Kidney tubule cell (primary cell): ENCODE results near the gene EYS.
A peak's percentile ranks its signal among the peaks of the same experiment; 100 is the strongest.

Experiments used
- DNase-seq: peaks from one replicate; pipeline ENCODE4 v3.0.0-alpha.2; 2018; ENCODE audit warnings: low spot score

The EYS gene

GRCh38 chr6:64721865-64722264, 985.2 kb downstream of the EYS start:
- no peak for DNase-seq

GRCh38 chr6:64717281-64717680, 989.7 kb downstream of the EYS start:
- no peak for DNase-seq

DNA sequence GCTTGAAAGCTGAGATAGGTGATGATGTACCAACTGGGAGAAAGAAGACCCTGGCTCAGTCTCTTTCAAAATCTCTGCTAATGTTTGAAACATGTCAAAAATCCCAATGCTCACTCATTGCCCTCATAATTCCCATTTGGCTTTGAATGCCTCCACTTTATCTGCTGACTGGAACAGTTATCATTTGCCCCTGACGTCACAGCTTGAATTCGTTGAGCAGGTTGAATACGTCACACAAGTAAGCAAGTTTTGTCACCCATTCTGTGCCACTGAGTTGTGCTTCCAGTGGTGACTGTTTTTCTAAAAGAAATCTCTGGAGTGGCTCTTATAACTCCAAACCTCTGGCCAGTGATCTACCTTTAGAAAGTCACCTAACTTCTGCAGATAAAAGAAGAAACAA, 991.4 kb downstream of the EYS start:
- DNase-seq = no peak

DNA sequence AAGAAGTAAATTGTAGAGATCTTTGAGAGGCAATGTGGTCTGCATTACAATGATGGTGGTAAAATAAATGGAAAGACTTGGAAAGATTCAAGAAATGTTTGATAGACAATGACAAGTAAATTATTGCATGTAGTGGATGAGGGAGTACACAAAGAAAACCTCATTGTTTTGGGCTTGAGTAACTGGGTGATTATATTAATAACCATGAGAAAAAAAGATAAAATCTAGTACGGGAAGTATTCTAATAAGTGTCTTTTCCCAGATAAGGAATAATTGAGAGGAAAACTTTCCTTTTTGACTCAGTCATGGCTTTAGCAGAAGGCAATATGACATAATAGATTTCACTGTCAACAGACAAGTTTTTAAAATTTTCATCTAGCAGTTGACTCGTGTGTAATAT, 993.0 kb downstream of the EYS start:
- no peak for DNase-seq

- DNase-seq = no peak
Observed at GRCh38 chr6:64713175-64713574, 993.9 kb downstream of the EYS start.

DNA sequence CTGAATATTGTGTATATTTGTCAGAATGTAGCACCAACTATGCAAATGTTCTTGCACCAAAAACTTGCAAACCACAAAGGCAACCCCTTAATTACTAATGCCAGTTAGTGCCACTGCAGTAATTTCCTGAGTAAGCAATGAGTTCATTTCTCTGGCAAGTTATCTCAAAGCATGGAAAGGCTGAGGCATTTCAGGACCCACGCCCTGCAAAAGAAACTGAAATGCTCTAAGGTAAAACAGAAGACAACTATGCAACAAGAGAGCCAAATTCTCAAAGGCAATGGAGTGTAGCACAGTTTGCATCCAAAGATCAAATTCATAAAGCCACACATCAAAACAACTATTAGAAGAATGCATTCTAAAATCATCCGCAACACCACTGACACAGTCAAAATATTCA, 994.4 kb downstream of the EYS start:
- DNase-seq = peak; percentile 1

DNA sequence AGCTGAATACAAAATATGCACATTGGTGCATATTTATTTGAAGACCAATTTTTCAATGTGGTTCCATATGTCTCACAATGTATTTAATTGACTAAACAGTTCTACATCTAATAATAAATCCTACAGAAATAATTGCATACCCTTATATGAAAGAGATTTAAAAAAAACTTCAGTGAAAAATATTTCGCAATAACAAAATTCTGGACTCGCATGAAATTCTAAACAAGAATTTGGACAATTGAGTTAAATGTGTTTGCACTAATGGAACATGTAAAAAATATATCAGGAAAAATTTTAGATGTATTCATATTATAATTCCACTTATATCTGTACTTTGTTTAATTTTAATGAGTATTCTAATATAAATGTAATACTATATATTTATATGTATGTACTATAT, 1003.1 kb downstream of the EYS start:
- no peak for DNase-seq

DNA sequence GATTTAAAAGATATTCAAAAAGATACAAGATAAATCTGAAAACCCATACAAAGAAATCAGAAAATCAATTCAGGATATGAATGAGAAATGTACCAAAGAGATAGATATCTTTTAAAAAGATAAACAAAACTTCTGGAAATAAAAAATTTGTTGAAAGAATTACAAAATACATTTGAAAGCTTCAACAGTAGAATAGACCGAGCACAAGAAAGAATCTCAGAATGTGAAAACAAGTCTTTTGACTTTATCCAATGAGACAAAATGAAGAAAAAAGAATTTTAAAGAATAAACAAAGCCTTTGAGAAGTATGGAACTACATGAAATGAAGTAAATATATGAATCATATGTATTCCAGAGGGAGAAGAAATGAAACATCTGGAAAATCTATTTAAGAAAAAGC, 1011.0 kb downstream of the EYS start:
- DNase-seq = no peak

GRCh38 chr6:64694356-64694755, 1012.7 kb downstream of the EYS start:
- DNase-seq = peak; percentile 61

GRCh38 chr6:64691064-64691463, 1016.0 kb downstream of the EYS start:
- DNase-seq = peak; percentile 39

- no peak for DNase-seq
Observed at GRCh38 chr6:64685401-64685800, 1021.6 kb downstream of the EYS start.

DNA sequence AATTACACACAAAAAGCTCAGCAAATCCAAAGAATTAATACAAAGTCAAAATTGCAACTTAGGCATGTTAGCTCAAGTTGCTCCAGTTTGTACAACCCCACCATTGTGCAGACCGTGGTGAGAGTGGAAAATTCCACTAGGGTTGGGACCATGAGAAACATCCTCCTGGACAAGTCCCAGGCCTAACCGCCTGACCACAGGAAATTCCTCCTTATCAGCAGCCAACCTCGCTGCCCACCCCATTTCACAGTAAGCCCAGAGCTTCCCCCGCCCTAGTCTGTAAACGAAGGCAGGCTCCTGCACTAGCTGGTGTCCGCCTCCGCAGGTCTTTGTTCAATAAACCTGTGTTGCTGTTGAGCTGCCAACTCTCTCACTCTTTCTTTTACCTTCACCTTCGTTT, 1023.3 kb downstream of the EYS start:
- no peak for DNase-seq

- no peak for DNase-seq
Observed at GRCh38 chr6:64681416-64682160, 1025.4 kb downstream of the EYS start.

DNA sequence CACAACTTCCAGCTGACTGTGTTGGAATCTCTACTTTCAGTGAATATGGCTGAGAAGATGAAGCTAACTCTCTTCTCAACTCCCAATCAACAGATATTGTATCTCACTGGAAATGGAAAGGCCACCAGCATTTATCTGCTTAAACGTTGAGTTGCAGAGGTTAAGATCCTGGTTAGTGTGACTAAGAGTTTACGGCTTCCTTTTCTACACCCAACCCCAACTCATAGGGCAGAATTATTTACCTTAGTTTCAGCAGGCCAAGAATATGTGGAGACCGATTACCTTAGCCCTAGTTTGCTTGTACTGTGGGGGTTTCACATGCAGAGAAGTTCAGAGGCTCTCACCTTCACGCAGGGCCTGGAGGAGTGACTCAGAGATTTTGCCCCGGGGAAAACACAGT, 1026.6 kb downstream of the EYS start:
- DNase-seq = no peak

- no peak for DNase-seq
Observed at GRCh38 chr6:64679416-64679815, 1027.6 kb downstream of the EYS start.

- no peak for DNase-seq
Observed at GRCh38 chr6:64672651-64673050, 1034.4 kb downstream of the EYS start.

DNA sequence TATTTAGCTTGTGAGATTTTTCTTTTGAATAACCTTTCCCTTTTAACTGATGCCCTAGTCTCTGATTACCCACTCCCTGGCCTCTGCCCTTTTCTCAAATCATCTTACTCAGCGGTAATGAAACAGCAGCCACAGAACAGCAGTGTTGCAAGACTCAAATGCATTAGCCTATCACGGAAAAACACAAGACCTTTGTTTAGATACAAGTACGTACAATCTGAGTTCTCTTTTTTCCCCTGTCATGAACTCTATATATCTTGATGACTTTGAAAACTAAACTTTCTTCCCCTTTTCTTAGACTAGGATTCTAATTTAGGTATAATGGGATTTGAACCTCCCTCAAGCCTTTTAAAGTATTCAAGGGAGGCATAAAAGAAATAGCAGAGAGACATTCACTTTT, 1034.9 kb downstream of the EYS start:
- no peak for DNase-seq

DNA sequence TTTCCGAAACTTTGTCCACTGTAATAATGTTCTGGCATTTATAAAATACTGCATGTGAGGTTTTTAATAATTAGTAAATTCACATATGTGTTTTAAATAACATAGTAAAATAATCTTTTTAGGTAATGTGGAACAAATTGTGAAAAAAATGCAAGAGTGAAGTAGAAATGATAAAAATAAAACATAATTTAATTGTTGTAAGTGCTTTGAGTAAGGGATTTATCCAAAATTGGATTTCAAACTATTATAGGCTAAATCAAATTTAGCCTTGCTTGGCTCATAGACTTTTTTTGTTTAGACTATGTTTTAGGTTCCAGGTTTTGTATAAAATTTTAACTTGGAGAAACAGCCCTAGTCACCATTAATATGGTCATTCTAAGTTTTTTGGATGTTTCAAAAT, 1041.9 kb downstream of the EYS start:
- DNase-seq = no peak

- DNase-seq = no peak
Observed at GRCh38 chr6:64664480-64664879, 1042.5 kb downstream of the EYS start.

GRCh38 chr6:64644024-64644423, 1063.0 kb downstream of the EYS start:
- DNase-seq = no peak

DNA sequence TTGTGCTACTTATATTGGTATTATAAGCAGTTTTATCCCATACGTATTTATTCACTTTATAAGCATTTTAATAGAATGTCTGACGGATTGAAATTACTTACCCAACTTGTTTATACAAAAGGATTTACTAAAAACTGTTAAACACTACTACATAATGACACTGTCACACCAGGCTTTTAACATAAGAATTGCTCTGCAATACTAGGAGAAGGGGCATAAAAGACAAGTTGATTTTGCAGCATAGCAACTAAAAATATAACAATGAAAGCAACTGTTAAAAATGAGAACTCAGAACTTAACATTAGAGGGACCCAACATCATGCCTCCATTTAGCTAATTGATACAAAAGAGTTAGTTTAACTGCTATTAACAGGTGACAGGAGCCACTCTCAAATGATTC, 1076.1 kb downstream of the EYS start:
- DNase-seq = no peak

DNA sequence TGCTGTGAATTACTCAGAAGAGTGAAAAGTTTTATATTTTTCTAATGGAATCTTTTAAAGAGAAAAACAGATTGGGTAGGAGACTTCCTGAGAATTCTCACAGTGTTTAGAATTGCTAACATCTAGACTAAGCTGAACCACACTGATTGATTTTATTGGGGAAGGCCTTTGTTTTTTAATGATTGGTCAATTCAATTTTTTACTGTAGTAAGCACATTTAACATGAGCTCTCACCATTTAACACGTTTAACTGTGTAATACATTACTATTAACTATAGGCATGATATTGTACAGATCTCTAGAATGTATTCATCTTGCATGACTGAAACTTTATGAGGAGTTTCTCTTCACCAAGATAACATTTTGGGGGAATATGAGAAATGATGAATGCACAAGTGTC, 1084.1 kb downstream of the EYS start:
- DNase-seq = no peak

GRCh38 chr6:64602993-64603392, 1104.0 kb downstream of the EYS start:
- no peak for DNase-seq

DNA sequence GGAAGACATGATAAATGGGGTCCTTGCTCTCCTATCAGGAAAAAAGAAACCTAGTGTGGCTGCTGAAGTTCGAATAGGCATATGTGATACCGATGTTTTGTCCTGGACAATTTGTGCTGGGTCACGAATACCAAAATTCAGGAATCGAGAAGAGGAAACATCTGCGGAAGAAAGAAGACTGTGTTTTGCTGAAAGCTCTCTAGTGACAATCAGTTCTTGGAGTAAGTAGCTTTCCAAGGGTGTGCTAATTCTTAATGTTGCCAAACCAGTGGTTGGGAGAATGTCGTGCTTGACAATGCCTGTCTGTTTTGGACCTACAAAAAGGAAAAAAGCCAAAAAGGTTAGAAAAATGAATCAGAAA, 1115.4 kb downstream of the EYS start:
- no peak for DNase-seq
